Measurements from ENCODE around the gene PRAMEF6.
"Not testable (repeated sequence)": the region's sequence is repeated elsewhere in the genome, so short reads cannot be mapped to it uniquely, and the experiment has no call there.

The PRAMEF6 gene

GRCh38 chr1:12947480-12947879 lies at the start of gene PRAMEF6:
Gene PRAMEF6, minus strand, starts transcription at chr1:12947580. Its CDS starts 5,062 bp downstream, at chr1:12942518.
- not testable (repeated sequence) for DNase-seq (ENCODE audit: low read depth)

- not testable (repeated sequence) for DNase-seq (ENCODE audit: low read depth)
Measured at GRCh38 chr1:12924368-12924767, 23.0 kb downstream of the PRAMEF6 start.

- not testable (repeated sequence) for DNase-seq (ENCODE audit: low read depth)
Measured at GRCh38 chr1:12921749-12922148, 25.6 kb downstream of the PRAMEF6 start.

- not testable (repeated sequence) for DNase-seq (ENCODE audit: low read depth)
Measured at GRCh38 chr1:12916310-12916709, 31.1 kb downstream of the PRAMEF6 start, which contains the start of gene PRAMEF7. Gene PRAMEF7, plus strand, starts transcription at chr1:12916610. Its CDS starts 1,083 bp downstream, at chr1:12917693.

- not testable (repeated sequence) for DNase-seq (ENCODE audit: low read depth)
Measured at GRCh38 chr1:12903793-12904572, 43.4 kb downstream of the PRAMEF6 start.

GRCh38 chr1:12899186-12899585 lies 48.2 kb downstream of the PRAMEF6 start:
- not testable (repeated sequence) for DNase-seq (ENCODE audit: low read depth)

GRCh38 chr1:12898170-12898569 lies 49.2 kb downstream of the PRAMEF6 start, which contains the start of gene PRAMEF10:
Gene PRAMEF10, minus strand, starts transcription at chr1:12898270. Its CDS starts 2,423 bp downstream, at chr1:12895847.
- DNase-seq (ENCODE audit: low read depth) = not testable (repeated sequence)
